H1 (cell line): Measurements from ENCODE around the gene BUD13. TPM values are rescaled to one million over a fixed set of nuclear protein-coding genes. Genes with fewer than 3 reads are reported as not detected.
A peak's percentile ranks its signal among the peaks of the same experiment; 100 is the strongest.

Experiments used
- CTCF ChIA-PET: fragments of 300-600 bp; sonication (Branson Sonifier 250); formaldehyde crosslinking; loops from one replicate; lab custom pipeline; 2021; ENCODE audit not compliant: partially characterized antibody; lab: Charles Lee
- POLR2A ChIA-PET: fragments of 300-600 bp; sonication (Branson Sonifier 250); formaldehyde crosslinking; loops from one replicate; lab custom pipeline; 2021; ENCODE audit warnings: inconsistent platforms; ENCODE audit not compliant: partially characterized antibody; lab: Charles Lee
- DNase-seq, 2 experiments: peaks; one replicate each; pipeline versions ENCODE4 v3.0.0 to v3.0.0-alpha.2; 2010 to 2022; ENCODE audit warnings: low spot score in 2 of 2, low read depth in 1 of 2, mixed read lengths in 1 of 2
- FAIRE-seq: peaks from 2 replicates; lab custom pipeline; 2011; peaks lifted over from hg19 to GRCh38; lab: Jason Lieb, UNC
- H2AFZ ChIP-seq: 2 replicates; pipeline ENCODE4 v1.8.1; 2012; ENCODE audit warnings: low read length, inconsistent platforms
- H2AK5ac ChIP-seq: 2 replicates; pipeline ENCODE4 v1.6.1; 2013; ENCODE audit warnings: low read depth, low read length
- H2BK120ac ChIP-seq: replicated peaks from 2 replicates; pipeline ENCODE3; 2013; ENCODE audit warnings: low read depth, low read length, inconsistent platforms
- H2BK12ac ChIP-seq: 2 replicates; pipeline ENCODE4 v1.6.1; 2013; ENCODE audit warnings: low read depth, low read length
- H2BK15ac ChIP-seq: 2 replicates; pipeline ENCODE4 v1.6.1; 2013; ENCODE audit warnings: low read length
- H2BK20ac ChIP-seq: 2 replicates; pipeline ENCODE4 v1.6.1; 2013; ENCODE audit warnings: low read length
- H2BK5ac ChIP-seq: 2 replicates; pipeline ENCODE4 v1.6.1; 2013; ENCODE audit warnings: low read depth, low read length
- H3K14ac ChIP-seq: 2 replicates; pipeline ENCODE4 v1.6.1; 2013; ENCODE audit warnings: inconsistent platforms; ENCODE audit not compliant: insufficient read length
- H3K18ac ChIP-seq: 2 replicates; pipeline ENCODE4 v1.6.1; 2013; ENCODE audit warnings: low read length; ENCODE audit errors: extremely low read depth
- H3K23ac ChIP-seq: 2 replicates; pipeline ENCODE4 v1.6.1; 2013; ENCODE audit warnings: inconsistent platforms; ENCODE audit not compliant: insufficient read length
- H3K23me2 ChIP-seq: 2 replicates; pipeline ENCODE4 v1.6.1; 2013; ENCODE audit warnings: low read depth, low read length
- H3K27ac ChIP-seq: 2 replicates; pipeline ENCODE4 v1.6.1; 2011; ENCODE audit warnings: low read depth, low read length, inconsistent platforms
- H3K27me3 ChIP-seq, 4 experiments: replicated peaks in 1 of 4; 1 replicate in 1 of 4; 2 replicates in 3 of 4; pipeline versions ENCODE4 v1.6.1 to v1.8.1; 2011 to 2013; ENCODE audit warnings: low read length in 3 of 4, mild to moderate bottlenecking in 3 of 4, inconsistent platforms in 2 of 4, mixed read lengths in 2 of 4, moderate library complexity in 1 of 4; ENCODE audit not compliant: control insufficient read depth in 3 of 4, insufficient read depth in 3 of 4; ENCODE audit errors: extremely low read depth in 1 of 4
- H3K36me3 ChIP-seq, 4 experiments: 2 replicates each; pipeline versions ENCODE4 v1.6.1 to v1.8.1; 2011 to 2013; ENCODE audit warnings: mild to moderate bottlenecking in 4 of 4, low read length in 3 of 4, moderate library complexity in 2 of 4, control low read depth in 1 of 4, inconsistent platforms in 1 of 4; ENCODE audit not compliant: insufficient read depth in 4 of 4, control insufficient read depth in 2 of 4
- H3K4ac ChIP-seq: replicated peaks from 2 replicates; pipeline ENCODE3; 2013; ENCODE audit warnings: low read length, low read depth, mixed read lengths, inconsistent platforms; ENCODE audit not compliant: insufficient read length
- H3K4me1 ChIP-seq, 4 experiments: replicated peaks in 1 of 4; 1 replicate in 1 of 4; 2 replicates in 3 of 4; pipeline versions ENCODE4 v1.6.1 to v1.8.1; 2011 to 2013; ENCODE audit warnings: low read length in 3 of 4, inconsistent platforms in 2 of 4, mixed read lengths in 1 of 4; ENCODE audit not compliant: insufficient read depth in 4 of 4, control insufficient read depth in 3 of 4
- H3K4me2 ChIP-seq, 2 experiments: 2 replicates each; pipeline versions ENCODE4 v1.6.1 to v1.8.1; 2011 to 2013; ENCODE audit warnings: low read depth in 2 of 2, low read length in 2 of 2, control low read depth in 1 of 2, inconsistent platforms in 1 of 2, mild to moderate bottlenecking in 1 of 2; ENCODE audit not compliant: insufficient read depth in 1 of 2
- H3K4me3 ChIP-seq, 4 experiments: fragments of 200-600, 300-600 bp in 1 of 4; sonication (generic), shearing (Covaris generic), sonication (Bioruptor Twin) in 1 of 4; 2 replicates each; pipeline versions ENCODE4 v1.5.1 to v1.8.1; 2011 to 2016; ENCODE audit warnings: low read length in 4 of 4, low read depth in 3 of 4, control low read depth in 2 of 4, inconsistent platforms in 2 of 4, mild to moderate bottlenecking in 2 of 4, mixed read lengths in 1 of 4, moderate library complexity in 1 of 4; ENCODE audit not compliant: insufficient read depth in 2 of 4; ENCODE audit errors: extremely low read depth in 1 of 4
- H3K56ac ChIP-seq: replicated peaks from 2 replicates; pipeline ENCODE3; 2013; ENCODE audit warnings: low read depth, mild to moderate bottlenecking, mixed read lengths, low read length, inconsistent platforms; ENCODE audit not compliant: insufficient read length
- H3K79me1 ChIP-seq: 2 replicates; pipeline ENCODE4 v1.6.1; 2013; ENCODE audit warnings: low read depth, low read length, control low read depth
- H3K79me2 ChIP-seq, 2 experiments: 2 replicates each; pipeline versions ENCODE4 v1.6.1 to v1.8.1; 2012 to 2013; ENCODE audit warnings: low read length in 2 of 2, mild to moderate bottlenecking in 2 of 2, inconsistent platforms in 1 of 2; ENCODE audit not compliant: insufficient read depth in 2 of 2, control insufficient read depth in 1 of 2
- H3K9ac ChIP-seq, 4 experiments: replicated peaks in 1 of 4; 1 replicate in 1 of 4; 2 replicates in 3 of 4; pipeline versions ENCODE4 v1.6.1 to v1.8.1; 2011 to 2013; ENCODE audit warnings: low read depth in 3 of 4, low read length in 3 of 4, control low read depth in 2 of 4, mild to moderate bottlenecking in 2 of 4, moderate library complexity in 2 of 4, inconsistent platforms in 1 of 4; ENCODE audit errors: extremely low read depth in 1 of 4
- H3K9me3 ChIP-seq, 2 experiments: 2 replicates each; pipeline versions ENCODE4 v1.6.1 to v1.8.1; 2012 to 2013; ENCODE audit warnings: mild to moderate bottlenecking in 2 of 2, moderate library complexity in 2 of 2, control low read depth in 1 of 2, inconsistent platforms in 1 of 2, low read depth in 1 of 2, low read length in 1 of 2, mixed read lengths in 1 of 2; ENCODE audit not compliant: insufficient read depth in 2 of 2
- H4K20me1 ChIP-seq, 2 experiments: replicated peaks in 1 of 2; 2 replicates each; pipeline versions ENCODE3 to v1.8.1; 2011 to 2013; ENCODE audit warnings: inconsistent platforms in 2 of 2, low read length in 2 of 2, mild to moderate bottlenecking in 1 of 2; ENCODE audit not compliant: insufficient read depth in 2 of 2, control insufficient read depth in 1 of 2
- H4K5ac ChIP-seq: 2 replicates; pipeline ENCODE4 v1.6.1; 2013; ENCODE audit warnings: low read length, low read depth, mixed read lengths, inconsistent platforms; ENCODE audit not compliant: insufficient read length
- H4K8ac ChIP-seq: 2 replicates; pipeline ENCODE4 v1.8.0; 2013; ENCODE audit warnings: mild to moderate bottlenecking, moderate library complexity, low read length, inconsistent platforms; ENCODE audit not compliant: insufficient read depth; ENCODE audit errors: extremely low read depth
- H4K91ac ChIP-seq: replicated peaks from 2 replicates; pipeline ENCODE3; 2013; ENCODE audit warnings: low read length, mixed read lengths, inconsistent platforms; ENCODE audit not compliant: insufficient read length
- BRCA1 ChIP-seq: IDR thresholded peaks from 2 replicates; pipeline ENCODE4 v1.6.1; 2012; ENCODE audit warnings: low read depth, low read length, improper control_type of control experiment
- GABPA ChIP-seq: IDR thresholded peaks from 2 replicates; pipeline ENCODE4 v1.6.1; 2011; ENCODE audit warnings: mild to moderate bottlenecking, low read length, moderate library complexity, borderline replicate concordance; ENCODE audit not compliant: insufficient read depth
- KDM1A ChIP-seq: fragments of 200-600, 300-600 bp; sonication (generic); IDR thresholded peaks from 2 replicates; pipeline ENCODE4 v1.7.1; 2016; ENCODE audit warnings: mild to moderate bottlenecking, low read length, borderline replicate concordance
- WGBS, 2 experiments: shearing (Covaris generic) in 1 of 2; methylation state at CpG; one replicate each; pipeline versions ENCODE4 v1.1.6 to v1.1.7; 2013 to 2015; ENCODE audit warnings: low lambda C conversion rate in 2 of 2, mixed read lengths in 2 of 2, inconsistent platforms in 1 of 2, low coverage in 1 of 2, missing lambda C conversion rate in 1 of 2; ENCODE audit not compliant: insufficient replicate concordance in 2 of 2, insufficient coverage in 1 of 2, insufficient read length in 1 of 2; ENCODE audit errors: extremely low coverage in 1 of 2, missing lambda C conversion rate in 1 of 2; 5-methylcytosine and 5-hydroxymethylcytosine counted together
- polyA plus RNA-seq, 7 experiments: library from polyadenylated mRNA; depleted of rRNA in 3 of 7; stranded (reverse) in 5 of 7; unstranded in 2 of 7; fragments of >200 nt in 5 of 7; fragments of 200-250 nt in 2 of 7; gene quantifications; 1 replicate in 5 of 7; 2 replicates in 1 of 7; 4 replicates in 1 of 7; pipeline versions ENCODE4 v1.2.1 to v1.2.3, GENCODE V29; 2011 to 2013; ENCODE audit warnings: missing spikeins in 2 of 7, mixed read lengths in 2 of 7
- total RNA-seq: library from RNA; stranded (reverse); fragmentation: NEBNext Ultra II Directional; extraction: Animal tissue kit (Norgen Biotek cat#: 25700); gene quantifications from 2 replicates; pipeline ENCODE4 v1.2.1, GENCODE V29; 2021
- TF ChIP-seq, protein P1 (sequence below): IDR thresholded peaks from 2 replicates; pipeline ENCODE4 v1.6.1; 2012; ENCODE audit warnings: inconsistent platforms

Gene BUD13
- total and polyA plus RNA-seq, 2 of the 8 experiments (the other 6 are each of a cell fraction or from before 2014, with no cell fraction given): 24.8 to 27.2 TPM

DNA sequence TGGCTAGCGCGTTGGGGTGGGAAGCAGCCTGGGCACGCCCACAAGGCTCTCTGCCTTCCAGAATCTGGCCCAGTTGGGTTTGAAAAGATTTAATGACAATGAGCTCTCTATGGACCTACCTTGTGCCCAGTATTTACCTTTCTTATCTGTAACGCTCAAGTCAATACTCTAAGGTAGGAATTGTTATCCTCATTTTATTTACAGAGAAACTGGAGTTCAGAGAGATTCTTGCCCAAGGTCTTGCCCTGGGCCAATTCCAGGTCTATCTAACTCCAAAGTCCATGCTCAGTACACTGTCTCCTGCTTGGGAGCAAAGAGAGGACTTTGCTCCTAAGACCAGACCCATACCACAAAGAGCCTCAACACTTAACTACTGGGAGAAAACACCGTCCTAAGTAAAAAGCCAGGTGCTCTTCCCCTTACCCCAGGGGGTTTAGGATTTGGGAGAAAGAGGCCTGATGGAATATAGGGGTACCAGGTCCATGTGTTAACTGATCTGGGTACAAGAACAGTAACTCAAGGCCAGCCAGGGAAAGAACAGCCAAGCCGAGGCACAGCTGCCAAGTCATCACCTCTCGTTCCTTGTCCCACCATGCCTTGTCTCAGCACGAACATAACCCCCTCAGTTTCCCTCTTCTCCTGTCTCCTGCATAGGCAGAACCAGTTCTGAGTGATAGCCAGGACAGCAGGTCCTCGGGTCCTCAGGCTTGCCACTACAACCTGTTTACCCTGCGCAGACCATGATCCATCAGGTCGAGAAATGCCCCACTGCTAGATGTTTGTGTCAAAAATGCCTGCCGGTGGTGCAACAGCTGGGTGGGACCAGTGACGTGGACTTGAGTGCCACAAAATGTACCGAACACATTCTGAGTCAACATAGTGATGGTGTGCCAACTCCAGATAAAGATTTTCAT, 35.7 kb upstream of the BUD13 start:
- CTCF ChIA-PET: interaction anchor here (0.6 kb wide), 1 partner anchor 1274 kb away, joined by 3 read pairs; no protein-coding TSS in a partner anchor
- Histone ChIP-seq H3K36me3 (no peaks in the 10 kb centered on the region), H3K9ac (no peak overlapping the region)

More for the DNA sequence above, 35.7 kb upstream of the BUD13 start:
- Histone ChIP-seq H4K91ac (no peak overlapping the region), H3K23ac (no peak overlapping the region), H4K20me1 (no peaks in the 10 kb centered on the region), H3K4me2 (no peak overlapping the region), H3K27ac (no peak overlapping the region), H3K14ac (no peak overlapping the region), H3K18ac (no peak overlapping the region), H3K56ac (no peak overlapping the region), H4K5ac (no peak overlapping the region), H3K79me1 (no peaks in the 10 kb centered on the region), H2AFZ (no peak overlapping the region), H2BK12ac (no peak overlapping the region), H3K4me3 (no peak overlapping the region), H2AK5ac (no peak overlapping the region), H3K23me2 (no peaks in the 10 kb centered on the region)
- FAIRE-seq: no peak
- 93% methylated on average over 13 of the region's 14 CpGs; no CpG with 5 or more reads in 1 of the 2 experiments for WGBS, 2 experiments
- POLR2A ChIA-PET: interaction anchor here (1.1 kb wide), 1 partner anchor 18 kb away, joined by 3 read pairs; no protein-coding TSS in a partner anchor
- no peak for TF ChIP-seq GABPA
- TF ChIP-seq KDM1A: no peak
- TF ChIP-seq, protein P1, sequence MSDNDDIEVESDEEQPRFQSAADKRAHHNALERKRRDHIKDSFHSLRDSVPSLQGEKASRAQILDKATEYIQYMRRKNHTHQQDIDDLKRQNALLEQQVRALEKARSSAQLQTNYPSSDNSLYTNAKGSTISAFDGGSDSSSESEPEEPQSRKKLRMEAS: no peak
- no peak for TF ChIP-seq BRCA1
- TF ChIP-seq, all 59 proteins: peak for 0
- H3K27me3 ChIP-seq: no peaks in the 10 kb centered on the region
- no peaks in the 10 kb centered on the region for H3K79me2 ChIP-seq
- H2BK5ac ChIP-seq: no peak overlapping the region
- peak overlapping the region; percentile 77; the same call in 1 of the 2 replicates for H4K8ac ChIP-seq
- H3K4ac ChIP-seq: no peak overlapping the region
- H2BK20ac ChIP-seq: no peak overlapping the region
- no peak for DNase-seq
- no peak overlapping the region for H2BK15ac ChIP-seq
- H2BK120ac ChIP-seq: no peak overlapping the region
- H3K9me3 ChIP-seq: no peaks in the 10 kb centered on the region
- no peaks in the 10 kb centered on the region for H3K4me1 ChIP-seq
